HCT116 (cell line): ENCODE measurements around the gene KRTAP4-6. TPM values are rescaled to one million over a fixed set of nuclear protein-coding genes. Genes with fewer than 3 reads are reported as not detected.

Experiments used
- ATAC-seq: fragments of 200-7000 bp; cut with Tn5 transposase; 2 replicates; pipeline ENCODE4 v1.9.1; 2020; ENCODE audit warnings: mild to moderate bottlenecking, moderate library complexity
- BruUV-seq: library from RNA; stranded (reverse); fragments of 400-500 nt; replicated peaks from 2 replicates; lab custom pipeline; 2021; lab: Mats Ljungman, UMichigan
- CTCF ChIA-PET: fragments of 300-600 bp; sonication (Branson Sonifier 250); formaldehyde crosslinking; loops from one replicate; lab custom pipeline; 2021; ENCODE audit warnings: antibody characterized with exemption; lab: Charles Lee
- POLR2A ChIA-PET: fragments of 300-600, 350-600 bp; sonication (Branson Sonifier 250); formaldehyde crosslinking; loops from one replicate; lab custom pipeline; 2021; ENCODE audit warnings: antibody characterized with exemption; lab: Charles Lee
- RAD21 ChIA-PET, 2 experiments: fragments of 300-600 bp; sonication (Branson Sonifier 250); formaldehyde crosslinking; loops; one replicate each; lab custom pipeline; 2023; ENCODE audit warnings: low total read pairs in 2 of 2; ENCODE audit not compliant: uncharacterized antibody in 2 of 2, unreplicated experiment in 2 of 2, low non-redundant PET in 1 of 2; lab: Charles Lee
- DNase-seq: peaks from one replicate; pipeline ENCODE4 v3.0.0-alpha.2; 2010; ENCODE audit warnings: low read depth, low spot score
- H2AFZ ChIP-seq: fragments of 200-600 bp; shearing (Covaris generic), sonication (generic); 2 replicates; pipeline ENCODE4 v1.6.1; 2017; ENCODE audit warnings: low read depth, mixed run types, mixed read lengths, antibody characterized with exemption, low read length; ENCODE audit not compliant: poor library complexity, severe bottlenecking
- H3K27ac ChIP-seq: 2 replicates; pipeline ENCODE4 v1.5.1; 2012; ENCODE audit warnings: low read depth, low read length
- H3K27me3 ChIP-seq: fragments of 200-600 bp; sonication (generic); 2 replicates; pipeline ENCODE4 v1.6.1; 2016; ENCODE audit warnings: mixed run types, low read length, mixed read lengths; ENCODE audit not compliant: insufficient read depth
- H3K36me3 ChIP-seq, 2 experiments: fragments of 200-500 bp in 1 of 2; fragments of 200-600 bp in 1 of 2; sonication (Bioruptor generic) in 1 of 2; sonication (generic) in 1 of 2; 2 replicates each; pipeline versions ENCODE4 v1.5.1 to v1.6.1; 2014 to 2016; ENCODE audit warnings: low read length in 2 of 2, inconsistent platforms in 1 of 2, mixed read lengths in 1 of 2, mixed run types in 1 of 2; ENCODE audit not compliant: insufficient read depth in 2 of 2, control insufficient read depth in 1 of 2
- H3K4me1 ChIP-seq, 2 experiments: fragments of 200-600 bp in 1 of 2; sonication (generic) in 1 of 2; 2 replicates each; pipeline versions ENCODE4 v1.5.1 to v1.6.1; 2012 to 2017; ENCODE audit warnings: low read length in 2 of 2, inconsistent platforms in 1 of 2, mild to moderate bottlenecking in 1 of 2, mixed read lengths in 1 of 2, mixed run types in 1 of 2, moderate library complexity in 1 of 2; ENCODE audit not compliant: insufficient read depth in 2 of 2, control insufficient read depth in 1 of 2
- H3K4me2 ChIP-seq: fragments of 200-600 bp; sonication (generic); 2 replicates; pipeline ENCODE4 v1.6.1; 2017; ENCODE audit warnings: mixed run types, low read length, mixed read lengths
- H3K4me3 ChIP-seq, 2 experiments: fragments of 200-600 bp in 1 of 2; sonication (generic) in 1 of 2; replicated peaks in 1 of 2; 2 replicates each; pipeline ENCODE4 v1.5.1; 2011 to 2016; ENCODE audit warnings: low read length in 2 of 2, control low read depth in 1 of 2, low read depth in 1 of 2, mild to moderate bottlenecking in 1 of 2, mixed read lengths in 1 of 2, mixed run types in 1 of 2
- H3K79me2 ChIP-seq: fragments of 200-600 bp; sonication (generic); 2 replicates; pipeline ENCODE4 v1.6.1; 2017; ENCODE audit warnings: mild to moderate bottlenecking, mixed run types, low read length, moderate library complexity, mixed read lengths; ENCODE audit not compliant: insufficient read depth
- H3K9ac ChIP-seq: fragments of 200-600 bp; sonication (generic); 2 replicates; pipeline ENCODE4 v1.6.1; 2016; ENCODE audit warnings: low read length, mixed read lengths
- H3K9me2 ChIP-seq: fragments of 200-600 bp; sonication (generic), shearing (Covaris generic); 2 replicates; pipeline ENCODE4 v1.6.1; 2017; ENCODE audit warnings: mixed run types, mild to moderate bottlenecking, moderate library complexity; ENCODE audit not compliant: insufficient read depth
- H3K9me3 ChIP-seq, 2 experiments: fragments of 200-500 bp in 1 of 2; fragments of 200-600 bp in 1 of 2; sonication (Bioruptor generic) in 1 of 2; sonication (generic) in 1 of 2; 2 replicates each; pipeline ENCODE4 v1.6.1; 2014 to 2017; ENCODE audit warnings: low read length in 2 of 2, mixed read lengths in 2 of 2, inconsistent platforms in 1 of 2, low read depth in 1 of 2, mild to moderate bottlenecking in 1 of 2, mixed run types in 1 of 2, moderate library complexity in 1 of 2; ENCODE audit not compliant: control insufficient read depth in 1 of 2, insufficient read depth in 1 of 2
- H4K20me1 ChIP-seq: fragments of 200-600 bp; sonication (generic), shearing (Covaris generic); 2 replicates; pipeline ENCODE4 v1.6.1; 2017; ENCODE audit warnings: mixed run types, mild to moderate bottlenecking, moderate library complexity; ENCODE audit not compliant: insufficient read depth
- ATF3 ChIP-seq: IDR thresholded peaks from 2 replicates; pipeline ENCODE4 v1.6.1; 2012
- CBX3 ChIP-seq: IDR thresholded peaks from 2 replicates; pipeline ENCODE4 v1.6.1; 2012; ENCODE audit warnings: low read depth
- CEBPB ChIP-seq: IDR thresholded peaks from 2 replicates; pipeline ENCODE4 v1.6.1; 2012; ENCODE audit warnings: low read depth
- CTCF ChIP-seq, 3 experiments: fragments of 200-600 bp in 1 of 3; sonication (generic) in 1 of 3; IDR thresholded peaks in 2 of 3; conservative IDR thresholded peaks in 1 of 3; 2 replicates each; pipeline ENCODE4 v1.5.1; 2012 to 2017; ENCODE audit warnings: low read depth in 2 of 3, low read length in 2 of 3, antibody characterized with exemption in 1 of 3, borderline replicate concordance in 1 of 3, control low read depth in 1 of 3, mild to moderate bottlenecking in 1 of 3, mixed read lengths in 1 of 3, mixed run types in 1 of 3, moderate library complexity in 1 of 3; ENCODE audit not compliant: insufficient read depth in 1 of 3
- EGR1 ChIP-seq: IDR thresholded peaks from 2 replicates; pipeline ENCODE4 v1.6.1; 2012; ENCODE audit warnings: low read depth
- ELF1 ChIP-seq: IDR thresholded peaks from 2 replicates; pipeline ENCODE4 v1.6.1; 2012; ENCODE audit warnings: low read depth, borderline replicate concordance
- EZH2 ChIP-seq: fragments of 200-600 bp; sonication (generic); IDR thresholded peaks from 2 replicates; pipeline ENCODE4 v1.6.1; 2017; ENCODE audit warnings: antibody characterized with exemption, mixed run types
- EZH2phosphoT487 ChIP-seq: fragments of 200-600 bp; IDR thresholded peaks from 2 replicates; pipeline ENCODE4 v1.6.1; 2018; ENCODE audit warnings: antibody characterized with exemption, borderline replicate concordance
- JUND ChIP-seq: IDR thresholded peaks from 2 replicates; pipeline ENCODE4 v1.6.1; 2012
- MAX ChIP-seq: IDR thresholded peaks from 2 replicates; pipeline ENCODE4 v1.6.1; 2012
- POLR2A ChIP-seq: IDR thresholded peaks from 2 replicates; pipeline ENCODE4 v1.7.0; 2011; ENCODE audit warnings: borderline replicate concordance; ENCODE audit not compliant: insufficient read depth, insufficient read length; ENCODE audit errors: extremely low read depth
- POLR2AphosphoS5 ChIP-seq: IDR thresholded peaks from 2 replicates; pipeline ENCODE4 v1.6.1; 2011; ENCODE audit warnings: mild to moderate bottlenecking, low read depth, low read length, moderate library complexity
- RAD21 ChIP-seq: IDR thresholded peaks from 2 replicates; pipeline ENCODE4 v1.6.1; 2012; ENCODE audit warnings: low read depth, mild to moderate bottlenecking
- SRF ChIP-seq: IDR thresholded peaks from 2 replicates; pipeline ENCODE4 v1.6.1; 2012; ENCODE audit warnings: low read depth
- TCF7L2 ChIP-seq: IDR thresholded peaks from 2 replicates; pipeline ENCODE4 v1.7.0; 2011; ENCODE audit warnings: borderline replicate concordance, inconsistent platforms; ENCODE audit not compliant: insufficient read depth, insufficient read length; ENCODE audit errors: extremely low read depth
- YY1 ChIP-seq: IDR thresholded peaks from 2 replicates; pipeline ENCODE4 v1.6.1; 2011; ENCODE audit warnings: low read length, low read depth, moderate library complexity, mild to moderate bottlenecking; ENCODE audit not compliant: insufficient replicate concordance; ENCODE audit errors: extremely low read depth
- ZBTB33 ChIP-seq: IDR thresholded peaks from 2 replicates; pipeline ENCODE4 v1.6.1; 2011; ENCODE audit warnings: mild to moderate bottlenecking, low read length, moderate library complexity; ENCODE audit not compliant: insufficient replicate concordance; ENCODE audit errors: extremely low read depth
- ZFX ChIP-seq: fragments of 450-650 bp; IDR thresholded peaks from 2 replicates; pipeline ENCODE4 v1.6.1; 2017
- intact Hi-C: fragments of 100-400 bp; cut with micrococcal nuclease; formaldehyde crosslinking; loops from 2 replicates; pipeline ENCODE4 v1.10.0; 2022
- total RNA-seq: library from RNA; stranded (reverse); gene quantifications from one replicate; pipeline ENCODE4 v1.2.1, GENCODE V29; 2021; ENCODE audit not compliant: unreplicated experiment

Gene KRTAP4-6
- total RNA-seq, 1 experiment from 2014 or later = not detected

GRCh38 chr17:41186872-41187271 is 46.5 kb upstream of the KRTAP4-6 start:
- POLR2A ChIA-PET = no interaction called here
- no peaks in the 10 kb centered on the region for H3K36me3 ChIP-seq
- no peaks in the 10 kb centered on the region for H3K9me2 ChIP-seq
- no peaks in the 10 kb centered on the region for H4K20me1 ChIP-seq
- H3K4me1 ChIP-seq = peaks cover 0 to 10% of the 10 kb centered on the region in 2 experiments; a peak in 1 of 4 replicates
- intact Hi-C loops = no loop called here
- H3K9ac ChIP-seq = no peak overlapping the region
- RAD21 ChIA-PET = no interaction called here
- no peak overlapping the region for H3K4me2 ChIP-seq
- H3K27ac ChIP-seq = no peak overlapping the region
- no peaks in the 10 kb centered on the region for H3K9me3 ChIP-seq
- no peak overlapping the region for H3K4me3 ChIP-seq
- H3K79me2 ChIP-seq = no peaks in the 10 kb centered on the region
- BruUV-seq = no TSS peak
- CTCF ChIA-PET = no interaction called here
- no peak for TF ChIP-seq CBX3
- TF ChIP-seq POLR2A = no peak
- TF ChIP-seq EGR1 = no peak
- TF ChIP-seq MAX = no peak
- TF ChIP-seq JUND = no peak
- TF ChIP-seq ZBTB33 = no peak
- TF ChIP-seq ELF1 = no peak
- TF ChIP-seq CEBPB = no peak
- TF ChIP-seq ATF3 = no peak
- no peak for TF ChIP-seq EZH2
- no peak for TF ChIP-seq CTCF (IDR thresholded peaks at IDR 0.05 in 2 of 3, conservative IDR thresholded peaks at IDR 0.05 in 1 of 3; ENCODE audit: borderline replicate concordance in 1 of 3, insufficient read depth in 1 of 3, low read depth in 2 of 3, low read length in 2 of 3)
- no peak for TF ChIP-seq ZFX
- no peak for TF ChIP-seq POLR2AphosphoS5
- TF ChIP-seq RAD21 = no peak
- TF ChIP-seq YY1 = no peak
- TF ChIP-seq EZH2phosphoT487 = no peak
- TF ChIP-seq SRF = no peak
- TF ChIP-seq TCF7L2 = no peak
- no peaks in the 10 kb centered on the region for H3K27me3 ChIP-seq
- DNase-seq (no peak), ATAC-seq (no peak)
- no peak overlapping the region for H2AFZ ChIP-seq
